HEK293T (cell line): ENCODE results near the gene ATP8A2.

Source experiments
- ARNT ChIP-seq: fragments of 450-650 bp; IDR thresholded peaks from 2 replicates; pipeline ENCODE4 v1.6.1; 2017; ENCODE audit warnings: mild to moderate bottlenecking
- FOXA1 ChIP-seq: fragments of 450-650 bp; IDR thresholded peaks from 2 replicates; pipeline ENCODE4 v1.6.1; 2016; ENCODE audit warnings: mild to moderate bottlenecking
- FOXK2 ChIP-seq: fragments of 450-650 bp; IDR thresholded peaks from 2 replicates; pipeline ENCODE4 v1.6.1; 2016; ENCODE audit warnings: mild to moderate bottlenecking
- FOXM1 ChIP-seq: fragments of 450-650 bp; IDR thresholded peaks from 2 replicates; pipeline ENCODE4 v1.6.1; 2017; ENCODE audit warnings: mild to moderate bottlenecking, borderline replicate concordance
- NFRKB ChIP-seq: fragments of 450-650 bp; IDR thresholded peaks from 2 replicates; pipeline ENCODE4 v1.6.1; 2016; ENCODE audit warnings: mild to moderate bottlenecking, moderate library complexity
- PKNOX1 ChIP-seq: fragments of 450-650 bp; IDR thresholded peaks from 2 replicates; pipeline ENCODE4 v1.6.1; 2016
- SP1 ChIP-seq: fragments of 450-650 bp; IDR thresholded peaks from 2 replicates; pipeline ENCODE4 v1.6.1; 2017
- SUZ12 ChIP-seq: fragments of 450-650 bp; IDR thresholded peaks from 2 replicates; pipeline ENCODE4 v1.6.1; 2016; ENCODE audit warnings: mild to moderate bottlenecking
- ZNF384 ChIP-seq: fragments of 450-650 bp; IDR thresholded peaks from 2 replicates; pipeline ENCODE4 v1.6.1; 2016

DNA sequence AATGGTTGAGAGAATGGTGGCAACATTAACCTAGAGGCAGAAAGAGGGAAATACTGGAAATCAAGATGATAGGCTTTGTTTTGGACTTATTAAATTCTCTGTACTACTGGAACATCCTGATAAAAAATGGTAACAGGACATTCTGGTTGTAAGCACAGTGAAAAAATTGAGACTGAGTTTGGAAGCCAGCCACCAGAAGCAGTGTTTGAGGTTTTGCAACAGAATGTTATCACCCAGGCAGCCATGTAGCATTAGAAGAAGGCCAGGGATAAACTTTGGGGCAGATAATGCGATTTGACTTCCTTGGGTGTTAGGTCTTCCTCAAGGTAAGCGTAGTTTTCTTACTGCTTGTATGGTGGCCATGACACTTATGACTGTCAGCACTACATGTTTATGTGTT is 307.4 kb downstream of the ATP8A2 start:
- TF ChIP-seq ZNF384 (no peak), ARNT (no peak), FOXA1 (no peak), SUZ12 (no peak), FOXK2 (no peak), PKNOX1 (no peak), FOXM1 (no peak), SP1 (no peak), NFRKB (no peak)
